SK-N-SH (cell line): ENCODE measurements around the gene ZC3H7B. TPM values are rescaled to one million over a fixed set of nuclear protein-coding genes. Genes with fewer than 3 reads are reported as not detected.

Experiments
- CTCF ChIA-PET: fragments of 300-600, 350-600 bp; formaldehyde crosslinking; extraction: SDS; loops from one replicate; lab custom pipeline; 2021; lab: Yijun Ruan, JAX
- POLR2A ChIA-PET: fragments of 350-600 bp; sonication (Branson Sonifier 250); formaldehyde crosslinking; extraction: SDS; loops from one replicate; lab custom pipeline; 2020; ENCODE audit warnings: antibody characterized with exemption, inconsistent platforms; lab: Yijun Ruan, JAX
- DNase-seq: peaks from one replicate; pipeline ENCODE4 v3.0.0; 2012
- H2AFZ ChIP-seq: fragments of 200-600 bp; sonication (generic); 2 replicates; pipeline ENCODE4 v1.8.1; 2016; ENCODE audit warnings: antibody characterized with exemption, mild to moderate bottlenecking, low read depth
- H3F3A ChIP-seq: fragments of 200-600 bp; sonication (generic); replicated peaks from 2 replicates; pipeline ENCODE3; 2016; ENCODE audit warnings: antibody characterized with exemption, mild to moderate bottlenecking; ENCODE audit not compliant: insufficient read depth
- H3K27ac ChIP-seq, 2 experiments: fragments of 200-500 bp in 1 of 2; fragments of 200-600 bp in 1 of 2; sonication (Bioruptor generic) in 1 of 2; sonication (generic), shearing (Covaris generic) in 1 of 2; 2 replicates each; pipeline versions ENCODE4 v1.5.1 to v1.6.1; 2014 to 2016; ENCODE audit warnings: low read depth in 2 of 2, inconsistent platforms in 1 of 2, low read length in 1 of 2, mild to moderate bottlenecking in 1 of 2, mixed read lengths in 1 of 2
- H3K27me3 ChIP-seq: fragments of 200-600 bp; sonication (generic), shearing (Covaris generic); 2 replicates; pipeline ENCODE4 v1.6.1; 2016; ENCODE audit warnings: mixed run types; ENCODE audit not compliant: insufficient read depth
- H3K36me3 ChIP-seq, 2 experiments: fragments of 200-500 bp in 1 of 2; fragments of 200-600 bp in 1 of 2; sonication (Bioruptor generic) in 1 of 2; sonication (generic) in 1 of 2; replicated peaks in 1 of 2; 2 replicates each; pipeline versions ENCODE3 to v1.5.1; 2014 to 2016; ENCODE audit warnings: low read length in 1 of 2, mild to moderate bottlenecking in 1 of 2; ENCODE audit not compliant: insufficient read depth in 2 of 2, control insufficient read depth in 1 of 2
- H3K4me1 ChIP-seq, 2 experiments: fragments of 200-500 bp in 1 of 2; fragments of 200-600 bp in 1 of 2; sonication (Bioruptor generic) in 1 of 2; sonication (generic), shearing (Covaris generic) in 1 of 2; 2 replicates each; pipeline versions ENCODE4 v1.5.1 to v1.6.1; 2014 to 2016; ENCODE audit warnings: low read depth in 1 of 2, low read length in 1 of 2, mixed run types in 1 of 2; ENCODE audit not compliant: insufficient read depth in 2 of 2, control insufficient read depth in 1 of 2
- H3K4me2 ChIP-seq: fragments of 200-600 bp; sonication (generic), shearing (Covaris generic); 2 replicates; pipeline ENCODE4 v1.6.1; 2017; ENCODE audit warnings: mixed run types
- H3K4me3 ChIP-seq, 2 experiments: fragments of 200-500 bp in 1 of 2; fragments of 200-600 bp in 1 of 2; sonication (Bioruptor generic) in 1 of 2; sonication (generic), shearing (Covaris generic) in 1 of 2; 2 replicates each; pipeline versions ENCODE4 v1.5.1 to v1.8.1; 2014 to 2016; ENCODE audit warnings: low read depth in 2 of 2, inconsistent platforms in 1 of 2, low read length in 1 of 2, mild to moderate bottlenecking in 1 of 2, mixed read lengths in 1 of 2, moderate library complexity in 1 of 2
- H3K79me2 ChIP-seq: fragments of 200-600 bp; sonication (generic); 2 replicates; pipeline ENCODE4 v1.8.1; 2017; ENCODE audit warnings: mild to moderate bottlenecking; ENCODE audit not compliant: insufficient read depth
- H3K9ac ChIP-seq: fragments of 200-600 bp; sonication (generic); 2 replicates; pipeline ENCODE4 v1.6.1; 2017; ENCODE audit warnings: mixed run types
- H3K9me2 ChIP-seq: fragments of 200-600 bp; sonication (generic); 2 replicates; pipeline ENCODE4 v1.6.1; 2017; ENCODE audit warnings: mixed run types
- H3K9me3 ChIP-seq: fragments of 200-600 bp; sonication (generic); 2 replicates; pipeline ENCODE4 v1.6.1; 2017; ENCODE audit warnings: mixed run types, mild to moderate bottlenecking, moderate library complexity
- H4K20me1 ChIP-seq: fragments of 200-600 bp; sonication (generic); 2 replicates; pipeline ENCODE4 v1.6.1; 2017; ENCODE audit warnings: mild to moderate bottlenecking, mixed run types; ENCODE audit not compliant: insufficient read depth
- MEF2A ChIP-seq: IDR thresholded peaks from 2 replicates; pipeline ENCODE4 v1.4.0; 2012; ENCODE audit warnings: low read depth, borderline replicate concordance
- TAF1 ChIP-seq: IDR thresholded peaks from 2 replicates; pipeline ENCODE4 v1.6.1; 2012; ENCODE audit warnings: low read depth, mild to moderate bottlenecking, low read length, moderate library complexity, borderline replicate concordance
- WGBS: methylation state at CpG from one replicate; pipeline ENCODE4 v1.1.6; 2017; ENCODE audit warnings: low lambda C conversion rate; 5-methylcytosine and 5-hydroxymethylcytosine counted together
- polyA plus RNA-seq, 3 experiments: library from polyadenylated mRNA; depleted of rRNA; stranded (reverse); fragments of >200 nt; gene quantifications; 2 replicates each; pipeline ENCODE4 v1.2.3, GENCODE V29; 2012
- small RNA-seq, 7 experiments: library from RNA; depleted of rRNA; stranded (forward); fragments of <200 nt; gene quantifications; one replicate each; pipeline ENCODE3, GENCODE V24; 2012
- TF ChIP-seq, protein P1 (sequence below): fragments of 150-350 bp; IDR thresholded peaks from 2 replicates; pipeline ENCODE4 v1.6.1; 2017; ENCODE audit warnings: antibody characterized with exemption, low read length, low read depth, borderline replicate concordance
- TF ChIP-seq, protein P2 (sequence below): fragments of 200-600 bp; sonication (generic); IDR thresholded peaks from 2 replicates; pipeline ENCODE4 v1.6.1; 2017; ENCODE audit warnings: antibody characterized with exemption, mild to moderate bottlenecking, moderate library complexity

Gene ZC3H7B
- polyA plus RNA-seq, 1 of the 3 experiments (the other 2 are of a cell fraction) = 27.1 TPM

DNA sequence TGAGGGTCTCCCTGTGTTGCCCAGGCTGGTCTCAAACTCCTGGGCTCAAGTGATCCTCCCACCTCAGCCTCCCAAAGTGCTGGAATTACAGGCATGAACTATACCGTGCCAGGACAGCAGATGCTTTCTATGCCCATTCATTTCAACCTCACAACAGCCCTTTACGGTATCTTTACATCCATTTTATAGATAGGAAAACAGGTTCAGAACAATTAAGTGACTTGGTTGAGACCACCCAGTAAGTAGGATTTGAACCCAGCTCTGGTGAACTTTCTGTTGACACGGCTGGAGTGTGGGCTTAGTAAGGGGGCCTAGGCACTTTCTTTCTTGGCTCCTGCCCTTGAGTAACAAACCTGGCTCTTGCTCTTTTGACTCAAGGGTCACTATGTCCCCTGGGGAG, 106.1 kb downstream of the ZC3H7B start (continued):
- TF ChIP-seq, protein P1, sequence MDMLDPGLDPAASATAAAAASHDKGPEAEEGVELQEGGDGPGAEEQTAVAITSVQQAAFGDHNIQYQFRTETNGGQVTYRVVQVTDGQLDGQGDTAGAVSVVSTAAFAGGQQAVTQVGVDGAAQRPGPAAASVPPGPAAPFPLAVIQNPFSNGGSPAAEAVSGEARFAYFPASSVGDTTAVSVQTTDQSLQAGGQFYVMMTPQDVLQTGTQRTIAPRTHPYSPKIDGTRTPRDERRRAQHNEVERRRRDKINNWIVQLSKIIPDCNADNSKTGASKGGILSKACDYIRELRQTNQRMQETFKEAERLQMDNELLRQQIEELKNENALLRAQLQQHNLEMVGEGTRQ = no peak
- TF ChIP-seq, protein P2, sequence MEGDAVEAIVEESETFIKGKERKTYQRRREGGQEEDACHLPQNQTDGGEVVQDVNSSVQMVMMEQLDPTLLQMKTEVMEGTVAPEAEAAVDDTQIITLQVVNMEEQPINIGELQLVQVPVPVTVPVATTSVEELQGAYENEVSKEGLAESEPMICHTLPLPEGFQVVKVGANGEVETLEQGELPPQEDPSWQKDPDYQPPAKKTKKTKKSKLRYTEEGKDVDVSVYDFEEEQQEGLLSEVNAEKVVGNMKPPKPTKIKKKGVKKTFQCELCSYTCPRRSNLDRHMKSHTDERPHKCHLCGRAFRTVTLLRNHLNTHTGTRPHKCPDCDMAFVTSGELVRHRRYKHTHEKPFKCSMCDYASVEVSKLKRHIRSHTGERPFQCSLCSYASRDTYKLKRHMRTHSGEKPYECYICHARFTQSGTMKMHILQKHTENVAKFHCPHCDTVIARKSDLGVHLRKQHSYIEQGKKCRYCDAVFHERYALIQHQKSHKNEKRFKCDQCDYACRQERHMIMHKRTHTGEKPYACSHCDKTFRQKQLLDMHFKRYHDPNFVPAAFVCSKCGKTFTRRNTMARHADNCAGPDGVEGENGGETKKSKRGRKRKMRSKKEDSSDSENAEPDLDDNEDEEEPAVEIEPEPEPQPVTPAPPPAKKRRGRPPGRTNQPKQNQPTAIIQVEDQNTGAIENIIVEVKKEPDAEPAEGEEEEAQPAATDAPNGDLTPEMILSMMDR = no peak
- TF ChIP-seq MEF2A = no peak

DNA sequence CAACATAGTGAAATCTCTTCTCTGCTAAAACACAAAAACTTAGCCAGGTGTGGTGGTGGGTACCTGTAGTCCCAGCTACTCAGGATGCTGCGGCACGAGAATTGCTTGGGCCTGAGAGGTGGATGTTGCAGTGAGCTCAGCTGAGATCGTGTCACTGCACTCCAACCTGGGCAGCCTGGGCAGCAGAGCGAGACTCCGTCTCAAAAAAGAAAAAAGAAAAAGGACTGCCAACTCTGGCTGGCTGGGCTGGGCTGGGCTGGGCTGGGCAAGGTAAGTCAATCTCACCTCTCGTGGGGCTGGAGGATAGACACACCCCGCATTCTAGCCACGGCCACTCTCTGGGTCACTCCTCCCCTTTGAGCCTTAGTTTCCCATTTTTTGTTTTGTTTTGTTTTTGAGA, 107.3 kb downstream of the ZC3H7B start:
- Histone ChIP-seq H3K9ac (no peak overlapping the region), H3F3A (no peaks in the 10 kb centered on the region), H3K9me3 (no peaks in the 10 kb centered on the region), H2AFZ (no peak overlapping the region), H3K4me3 (no peak overlapping the region)
- POLR2A ChIA-PET = no interaction called here
- no peak for TF ChIP-seq TAF1
- TF ChIP-seq, all 33 proteins: peak for 0
- no peak for DNase-seq
- no peak overlapping the region for H3K4me2 ChIP-seq
- no peaks in the 10 kb centered on the region for H3K9me2 ChIP-seq
- 90% methylated on average over 8 of the region's 8 CpGs for WGBS
- peaks cover 0 to 7% of the 10 kb centered on the region in 2 experiments; a peak in 1 of 4 replicates for H3K4me1 ChIP-seq
- no peaks in the 10 kb centered on the region for H4K20me1 ChIP-seq
- CTCF ChIA-PET = interaction anchor here (2.6 kb wide), 1 partner anchor 109 kb away, joined by 18 read pairs; no protein-coding TSS in a partner anchor
- no peak overlapping the region for H3K27ac ChIP-seq
- peaks cover 5% of the 10 kb centered on the region; the same call in 1 of the 2 replicates for H3K79me2 ChIP-seq
- no peaks in the 10 kb centered on the region for H3K36me3 ChIP-seq
- no peaks in the 10 kb centered on the region for H3K27me3 ChIP-seq

Small RNA genes within 50 kb of the gene (small RNA-seq; reads per million reads assigned to genes)
- gene MIR6889 = 0 reads per million in 7 experiments
- 0 to 0.52 (median 0) reads per million in 7 experiments for gene RNU6-495P

Other genes with a start within 250 kb of the ZC3H7B start
- 6.2 and 7.1 TPM in 2 replicates for gene EP300, start 208.9 kb upstream of the ZC3H7B start, polyA plus RNA-seq (2012; rRNA removed)
- 11.8 and 13.3 TPM in 2 replicates for gene L3MBTL2, start 96.2 kb upstream of the ZC3H7B start, polyA plus RNA-seq (2012; rRNA removed)
- 0.03 and 0.08 TPM in 2 replicates for gene CHADL, start 60.6 kb upstream of the ZC3H7B start, polyA plus RNA-seq (2012; rRNA removed)
- gene RANGAP1, start 15.3 kb upstream of the ZC3H7B start, polyA plus RNA-seq (2012; rRNA removed) = 65.8 and 67.1 TPM in 2 replicates
- gene TEF, start 80.4 kb downstream of the ZC3H7B start, polyA plus RNA-seq (2012; rRNA removed) = 3.6 and 5.0 TPM in 2 replicates
- gene TOB2, start 145.3 kb downstream of the ZC3H7B start, polyA plus RNA-seq (2012; rRNA removed) = 6.2 and 8.3 TPM in 2 replicates
- gene PHF5A, start 167.2 kb downstream of the ZC3H7B start, polyA plus RNA-seq (2012; rRNA removed) = 39.6 and 47.5 TPM in 2 replicates
- 21.1 and 47.0 TPM in 2 replicates for gene ACO2, start 167.6 kb downstream of the ZC3H7B start, polyA plus RNA-seq (2012; rRNA removed)
- 22.9 and 25.8 TPM in 2 replicates for gene POLR3H, start 242.9 kb downstream of the ZC3H7B start, polyA plus RNA-seq (2012; rRNA removed)